HepG2 (cell line): Measurements from ENCODE around the gene C12orf43. TPM values are rescaled to one million over a fixed set of nuclear protein-coding genes. Genes with fewer than 3 reads are reported as not detected.

ENCODE experiments used
- ATAD3A ChIP-seq: sonication (generic); formaldehyde crosslinking; IDR thresholded peaks from 2 replicates; pipeline ENCODE4 v1.4.0; 2020; ENCODE audit warnings: missing genetic modification reagents
- CBX2 ChIP-seq, 2 experiments: fragments of 200-600 bp in 1 of 2; sonication (generic); formaldehyde crosslinking in 1 of 2; IDR thresholded peaks; 2 replicates each; pipeline versions ENCODE4 v1.7.0 to v1.8.1; 2018 to 2022; ENCODE audit warnings: low read depth in 2 of 2, low read length in 1 of 2, mild to moderate bottlenecking in 1 of 2, missing genetic modification reagents in 1 of 2
- DR1 ChIP-seq: sonication (generic); formaldehyde crosslinking; IDR thresholded peaks from 2 replicates; pipeline ENCODE4 v1.8.0; 2021; ENCODE audit warnings: mild to moderate bottlenecking, missing genetic modification reagents, inconsistent platforms
- FOXA3 ChIP-seq: IDR thresholded peaks from 2 replicates; pipeline ENCODE4 v1.6.1; 2016; ENCODE audit warnings: missing genetic modification reagents, missing compliant biosample characterization
- HMG20A ChIP-seq: IDR thresholded peaks from 2 replicates; pipeline ENCODE4 v1.6.1; 2016; ENCODE audit warnings: borderline replicate concordance
- HNF4G ChIP-seq, 2 experiments: sonication (generic) in 1 of 2; formaldehyde crosslinking in 1 of 2; IDR thresholded peaks; 2 replicates each; pipeline versions ENCODE4 v1.4.0 to v1.6.1; 2011 to 2020; ENCODE audit warnings: borderline replicate concordance in 2 of 2, low read depth in 2 of 2, mild to moderate bottlenecking in 2 of 2, low read length in 1 of 2, missing genetic modification reagents in 1 of 2, moderate library complexity in 1 of 2
- JARID2 ChIP-seq: sonication (generic); formaldehyde crosslinking; IDR thresholded peaks from 2 replicates; pipeline ENCODE4 v1.8.1; 2023; ENCODE audit warnings: missing genetic modification reagents, inconsistent platforms; ENCODE audit not compliant: insufficient replicate concordance
- POLR2G ChIP-seq: fragments of 200-400 bp; formaldehyde crosslinking; IDR thresholded peaks from 2 replicates; pipeline ENCODE4 v1.6.1; 2018; ENCODE audit warnings: mild to moderate bottlenecking, low read depth, low read length, moderate library complexity
- TP53 ChIP-seq: sonication (generic); formaldehyde crosslinking; conservative IDR thresholded peaks from 2 replicates; pipeline ENCODE4 v1.4.0; 2020; ENCODE audit warnings: missing genetic modification reagents
- YY1 ChIP-seq: IDR thresholded peaks from 2 replicates; pipeline ENCODE4 v1.6.1; 2011; ENCODE audit warnings: low read length, low read depth, moderate library complexity, mild to moderate bottlenecking; ENCODE audit not compliant: insufficient read depth, insufficient replicate concordance
- ZFP36L2 ChIP-seq: sonication (generic); formaldehyde crosslinking; IDR thresholded peaks from 2 replicates; pipeline ENCODE4 v1.4.0; 2020; ENCODE audit warnings: missing genetic modification reagents
- ZNF17 ChIP-seq: sonication (generic); formaldehyde crosslinking; IDR thresholded peaks from 2 replicates; pipeline ENCODE4 v1.5.0; 2020; ENCODE audit warnings: mild to moderate bottlenecking, missing genetic modification reagents
- polyA plus RNA-seq, 8 experiments: library from polyadenylated mRNA; depleted of rRNA in 3 of 8; stranded (reverse) in 7 of 8; unstranded in 1 of 8; fragments of >200 nt; fragmentation: Illumina TruSeq in 4 of 8; extraction: Trizol in 4 of 8; gene quantifications; 2 replicates each; pipeline versions ENCODE4 v1.2.1 to v1.2.3, GENCODE V29; 2011 to 2016; ENCODE audit warnings: low read depth in 4 of 8, missing spikeins in 1 of 8, mixed read lengths in 1 of 8; ENCODE audit not compliant: insufficient read depth in 1 of 8
- total RNA-seq, 5 experiments: library from RNA; depleted of rRNA; stranded (reverse); fragments of >200 nt; fragmentation: Illumina TruSeq; extraction: Trizol; gene quantifications; 2 replicates each; pipeline ENCODE4 v1.2.3, GENCODE V29; 2016; ENCODE audit warnings: low read depth in 1 of 5
- TF ChIP-seq, protein P1 (sequence below): sonication (generic); formaldehyde crosslinking; IDR thresholded peaks from one replicate; pipeline ENCODE4 v1.5.1; 2020; ENCODE audit warnings: mild to moderate bottlenecking, missing genetic modification reagents; ENCODE audit errors: not compliant biosample characterization
- TF ChIP-seq, protein P2 (sequence below): sonication (generic); formaldehyde crosslinking; IDR thresholded peaks from 2 replicates; pipeline ENCODE4 v1.8.1; 2023; ENCODE audit warnings: mild to moderate bottlenecking, inconsistent platforms, moderate library complexity, missing genetic modification reagents, borderline replicate concordance
- TF ChIP-seq, protein P3 (sequence below): sonication (generic); formaldehyde crosslinking; IDR thresholded peaks from 2 replicates; pipeline ENCODE4 v1.4.0; 2020; ENCODE audit warnings: mild to moderate bottlenecking, missing genetic modification reagents

C12orf43 gene
- total and polyA plus RNA-seq, 2 of the 13 experiments (the other 11 are each of a cell fraction or from before 2014, with no cell fraction given) = 7.9 to 11.1 TPM

DNA sequence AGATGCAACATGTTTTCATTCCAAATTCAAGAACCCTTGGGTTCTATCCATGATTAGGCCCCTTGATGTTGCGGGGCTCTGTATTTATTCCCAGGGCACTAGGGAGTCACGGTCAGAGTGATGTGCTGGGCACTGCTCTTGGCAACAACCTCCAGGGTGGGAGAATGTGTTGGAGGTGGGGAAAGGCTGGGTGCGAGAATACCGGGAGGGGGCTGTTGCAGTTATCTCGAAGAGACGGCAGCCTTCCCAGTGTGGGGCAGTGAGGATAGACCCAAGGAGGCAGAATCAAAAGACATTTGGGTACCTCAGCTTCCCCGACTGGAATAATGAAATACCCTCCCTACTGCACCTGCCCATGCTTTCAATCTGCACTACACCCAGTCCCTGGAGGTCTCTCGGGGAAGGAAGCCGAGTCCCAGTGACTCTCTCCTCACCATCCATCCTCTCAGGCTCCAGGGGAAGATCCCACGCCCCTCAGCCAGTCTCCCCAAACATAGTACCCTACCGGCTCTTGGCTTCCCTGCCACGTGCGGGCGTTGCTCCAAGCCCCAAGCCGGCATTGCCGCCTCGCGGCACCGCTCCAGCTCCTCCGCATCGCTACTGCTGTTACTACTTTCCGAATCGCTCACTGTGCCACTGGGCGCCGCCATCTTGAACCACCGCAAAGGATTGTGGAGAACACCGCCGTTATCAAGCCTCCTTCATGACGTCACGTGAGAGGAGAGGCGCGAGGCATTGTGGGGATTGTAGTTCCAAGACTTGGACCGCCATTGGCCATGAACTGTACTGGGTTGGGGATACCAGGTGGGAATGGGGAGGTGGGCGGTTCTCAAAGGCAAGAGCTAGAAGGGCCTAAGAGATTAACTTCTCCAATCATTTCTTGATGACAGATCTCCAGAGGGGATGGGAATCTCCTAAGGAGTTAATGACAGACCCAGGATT is at the start of gene C12orf43 (continued):
- no peak for TF ChIP-seq JARID2 (CRISPR knock-in tag)
- no peak for TF ChIP-seq CBX2 (IDR thresholded peaks at IDR 0.05; ENCODE audit: low read depth, low read length)
- no peak for TF ChIP-seq CBX2 (CRISPR knock-in tag; IDR thresholded peaks at IDR 0.05; ENCODE audit: low read depth)
- no peak for TF ChIP-seq HMG20A (CRISPR knock-in tag)
- TF ChIP-seq FOXA3 = peak; percentile 66
- no peak for TF ChIP-seq HNF4G (IDR thresholded peaks at IDR 0.05; ENCODE audit: borderline replicate concordance, low read depth, low read length)
- no peak for TF ChIP-seq HNF4G (CRISPR knock-in tag; IDR thresholded peaks at IDR 0.05; ENCODE audit: borderline replicate concordance, low read depth)
- TF ChIP-seq DR1 = peak; percentile 94
- TF ChIP-seq, protein P1, sequence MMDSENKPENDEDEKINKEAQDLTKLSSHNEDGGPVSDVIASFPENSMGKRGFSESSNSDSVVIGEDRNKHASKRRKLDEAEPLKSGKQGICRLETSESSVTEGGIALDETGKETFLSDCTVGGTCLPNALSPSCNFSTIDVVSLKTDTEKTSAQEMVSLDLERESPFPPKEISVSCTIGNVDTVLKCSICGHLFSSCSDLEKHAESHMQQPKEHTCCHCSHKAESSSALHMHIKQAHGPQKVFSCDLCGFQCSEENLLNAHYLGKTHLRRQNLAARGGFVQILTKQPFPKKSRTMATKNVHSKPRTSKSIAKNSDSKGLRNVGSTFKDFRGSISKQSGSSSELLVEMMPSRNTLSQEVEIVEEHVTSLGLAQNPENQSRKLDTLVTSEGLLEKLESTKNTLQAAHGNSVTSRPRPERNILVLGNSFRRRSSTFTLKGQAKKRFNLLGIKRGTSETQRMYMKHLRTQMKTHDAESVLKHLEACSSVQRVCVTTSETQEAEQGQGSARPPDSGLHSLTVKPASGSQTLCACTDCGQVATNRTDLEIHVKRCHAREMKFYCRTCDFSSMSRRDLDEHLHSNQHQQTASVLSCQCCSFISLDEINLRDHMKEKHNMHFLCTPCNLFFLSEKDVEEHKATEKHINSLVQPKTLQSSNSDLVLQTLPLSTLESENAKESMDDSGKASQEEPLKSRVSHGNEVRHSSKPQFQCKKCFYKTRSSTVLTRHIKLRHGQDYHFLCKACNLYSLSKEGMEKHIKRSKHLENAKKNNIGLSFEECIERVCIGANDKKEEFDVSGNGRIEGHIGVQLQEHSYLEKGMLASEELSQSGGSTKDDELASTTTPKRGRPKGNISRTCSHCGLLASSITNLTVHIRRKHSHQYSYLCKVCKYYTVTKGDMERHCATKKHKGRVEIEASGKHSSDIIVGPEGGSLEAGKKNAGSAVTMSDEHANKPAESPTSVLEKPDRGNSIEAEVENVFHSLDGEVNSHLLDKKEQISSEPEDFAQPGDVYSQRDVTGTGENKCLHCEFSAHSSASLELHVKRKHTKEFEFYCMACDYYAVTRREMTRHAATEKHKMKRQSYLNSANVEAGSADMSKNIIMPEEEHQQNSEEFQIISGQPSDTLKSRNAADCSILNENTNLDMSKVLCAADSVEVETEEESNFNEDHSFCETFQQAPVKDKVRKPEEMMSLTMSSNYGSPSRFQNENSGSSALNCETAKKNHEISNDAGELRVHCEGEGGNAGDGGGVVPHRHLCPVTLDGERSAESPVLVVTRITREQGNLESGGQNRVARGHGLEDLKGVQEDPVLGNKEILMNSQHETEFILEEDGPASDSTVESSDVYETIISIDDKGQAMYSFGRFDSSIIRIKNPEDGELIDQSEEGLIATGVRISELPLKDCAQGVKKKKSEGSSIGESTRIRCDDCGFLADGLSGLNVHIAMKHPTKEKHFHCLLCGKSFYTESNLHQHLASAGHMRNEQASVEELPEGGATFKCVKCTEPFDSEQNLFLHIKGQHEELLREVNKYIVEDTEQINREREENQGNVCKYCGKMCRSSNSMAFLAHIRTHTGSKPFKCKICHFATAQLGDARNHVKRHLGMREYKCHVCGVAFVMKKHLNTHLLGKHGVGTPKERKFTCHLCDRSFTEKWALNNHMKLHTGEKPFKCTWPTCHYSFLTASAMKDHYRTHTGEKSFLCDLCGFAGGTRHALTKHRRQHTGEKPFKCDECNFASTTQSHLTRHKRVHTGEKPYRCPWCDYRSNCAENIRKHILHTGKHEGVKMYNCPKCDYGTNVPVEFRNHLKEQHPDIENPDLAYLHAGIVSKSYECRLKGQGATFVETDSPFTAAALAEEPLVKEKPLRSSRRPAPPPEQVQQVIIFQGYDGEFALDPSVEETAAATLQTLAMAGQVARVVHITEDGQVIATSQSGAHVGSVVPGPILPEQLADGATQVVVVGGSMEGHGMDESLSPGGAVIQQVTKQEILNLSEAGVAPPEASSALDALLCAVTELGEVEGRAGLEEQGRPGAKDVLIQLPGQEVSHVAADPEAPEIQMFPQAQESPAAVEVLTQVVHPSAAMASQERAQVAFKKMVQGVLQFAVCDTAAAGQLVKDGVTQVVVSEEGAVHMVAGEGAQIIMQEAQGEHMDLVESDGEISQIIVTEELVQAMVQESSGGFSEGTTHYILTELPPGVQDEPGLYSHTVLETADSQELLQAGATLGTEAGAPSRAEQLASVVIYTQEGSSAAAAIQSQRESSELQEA = peak; percentile 75
- TF ChIP-seq ZNF17 = no peak
- no peak for TF ChIP-seq ATAD3A (CRISPR knock-in tag)
- peak; percentile 100 for TF ChIP-seq YY1
- no peak for TF ChIP-seq TP53 (CRISPR knock-in tag)
- peak; percentile 89 for TF ChIP-seq POLR2G
- no peak for TF ChIP-seq ZFP36L2 (CRISPR knock-in tag)
- TF ChIP-seq, protein P2, sequence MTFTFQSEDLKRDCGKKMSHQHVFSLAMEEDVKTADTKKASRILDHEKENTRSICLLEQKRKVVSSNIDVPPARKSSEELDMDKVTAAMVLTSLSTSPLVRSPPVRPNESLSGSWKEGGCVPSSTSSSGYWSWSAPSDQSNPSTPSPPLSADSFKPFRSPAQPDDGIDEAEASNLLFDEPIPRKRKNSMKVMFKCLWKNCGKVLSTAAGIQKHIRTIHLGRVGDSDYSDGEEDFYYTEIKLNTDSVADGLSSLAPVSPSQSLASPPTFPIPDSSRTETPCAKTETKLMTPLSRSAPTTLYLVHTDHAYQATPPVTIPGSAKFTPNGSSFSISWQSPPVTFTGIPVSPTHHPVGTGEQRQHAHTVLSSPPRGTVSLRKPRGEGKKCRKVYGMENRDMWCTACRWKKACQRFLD (CRISPR knock-in tag) = 0 out of 2 replicates have a peak, but pooled peaks have one; percentile 54
- TF ChIP-seq, protein P3, sequence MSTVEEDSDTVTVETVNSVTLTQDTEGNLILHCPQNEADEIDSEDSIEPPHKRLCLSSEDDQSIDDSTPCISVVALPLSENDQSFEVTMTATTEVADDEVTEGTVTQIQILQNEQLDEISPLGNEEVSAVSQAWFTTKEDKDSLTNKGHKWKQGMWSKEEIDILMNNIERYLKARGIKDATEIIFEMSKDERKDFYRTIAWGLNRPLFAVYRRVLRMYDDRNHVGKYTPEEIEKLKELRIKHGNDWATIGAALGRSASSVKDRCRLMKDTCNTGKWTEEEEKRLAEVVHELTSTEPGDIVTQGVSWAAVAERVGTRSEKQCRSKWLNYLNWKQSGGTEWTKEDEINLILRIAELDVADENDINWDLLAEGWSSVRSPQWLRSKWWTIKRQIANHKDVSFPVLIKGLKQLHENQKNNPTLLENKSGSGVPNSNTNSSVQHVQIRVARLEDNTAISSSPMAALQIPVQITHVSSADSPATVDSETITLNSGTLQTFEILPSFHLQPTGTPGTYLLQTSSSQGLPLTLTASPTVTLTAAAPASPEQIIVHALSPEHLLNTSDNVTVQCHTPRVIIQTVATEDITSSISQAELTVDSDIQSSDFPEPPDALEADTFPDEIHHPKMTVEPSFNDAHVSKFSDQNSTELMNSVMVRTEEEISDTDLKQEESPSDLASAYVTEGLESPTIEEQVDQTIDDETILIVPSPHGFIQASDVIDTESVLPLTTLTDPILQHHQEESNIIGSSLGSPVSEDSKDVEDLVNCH (CRISPR knock-in tag) = no peak
